HG03520 (cell line): Measurements from ENCODE around the gene KCNIP1.

Experiments
- ATAC-seq: cut with Tn5 transposase; IDR thresholded peaks from one replicate; pipeline ENCODE4 v1.9.1; 2021; ENCODE audit warnings: mild to moderate bottlenecking, moderate library complexity; ENCODE audit not compliant: unreplicated experiment

The KCNIP1 gene

DNA sequence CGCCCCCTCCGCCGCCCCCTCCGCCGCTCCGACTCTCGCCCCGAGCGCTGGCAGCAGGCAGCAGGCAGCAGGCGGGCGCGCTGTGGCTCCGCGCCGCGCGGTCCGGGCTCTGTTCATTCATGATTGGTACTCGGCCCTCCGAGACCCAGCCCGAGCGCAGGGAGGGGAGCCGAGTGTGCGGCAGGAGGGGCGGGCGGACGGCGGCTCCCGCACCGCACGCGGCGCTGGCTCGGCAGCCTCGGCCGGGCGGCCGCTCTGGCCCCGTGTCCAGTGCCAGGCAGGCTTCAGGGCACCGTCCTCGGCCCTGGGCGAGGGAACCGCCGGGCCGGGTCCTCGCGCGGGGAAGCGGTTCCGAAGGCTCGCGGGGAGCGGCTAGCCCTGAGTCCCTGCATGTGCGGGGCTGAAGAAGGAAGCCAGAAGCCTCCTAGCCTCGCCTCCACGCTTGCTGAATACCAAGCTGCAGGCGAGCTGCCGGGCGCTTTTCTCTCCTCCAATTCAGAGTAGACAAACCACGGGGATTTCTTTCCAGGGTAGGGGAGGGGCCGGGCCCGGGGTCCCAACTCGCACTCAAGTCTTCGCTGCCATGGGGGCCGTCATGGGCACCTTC lies at the start of gene KCNIP1:
KCNIP1 (plus strand) TSS at position 31 of the 607 bp plus-strand sequence.
- ATAC-seq = no peak

DNA sequence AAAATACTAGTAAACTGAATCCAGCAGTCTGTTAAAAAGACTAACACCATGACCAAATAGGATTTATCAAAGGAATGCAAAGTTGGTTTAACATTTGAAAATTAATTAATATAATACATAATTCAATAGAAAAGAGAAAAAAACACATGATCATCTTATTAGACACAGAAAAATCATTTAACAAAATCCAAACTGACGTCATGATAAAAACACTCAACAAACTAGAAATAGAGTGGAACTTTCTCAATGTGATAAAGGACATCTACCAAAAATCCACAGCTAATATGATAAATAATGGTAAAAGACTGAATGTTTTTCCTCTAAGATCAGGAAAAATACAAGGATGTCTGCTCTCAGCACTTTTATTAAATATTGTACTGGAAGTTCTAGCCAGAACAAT lies 40.4 kb upstream of the KCNIP1 start:
- no peak for ATAC-seq

DNA sequence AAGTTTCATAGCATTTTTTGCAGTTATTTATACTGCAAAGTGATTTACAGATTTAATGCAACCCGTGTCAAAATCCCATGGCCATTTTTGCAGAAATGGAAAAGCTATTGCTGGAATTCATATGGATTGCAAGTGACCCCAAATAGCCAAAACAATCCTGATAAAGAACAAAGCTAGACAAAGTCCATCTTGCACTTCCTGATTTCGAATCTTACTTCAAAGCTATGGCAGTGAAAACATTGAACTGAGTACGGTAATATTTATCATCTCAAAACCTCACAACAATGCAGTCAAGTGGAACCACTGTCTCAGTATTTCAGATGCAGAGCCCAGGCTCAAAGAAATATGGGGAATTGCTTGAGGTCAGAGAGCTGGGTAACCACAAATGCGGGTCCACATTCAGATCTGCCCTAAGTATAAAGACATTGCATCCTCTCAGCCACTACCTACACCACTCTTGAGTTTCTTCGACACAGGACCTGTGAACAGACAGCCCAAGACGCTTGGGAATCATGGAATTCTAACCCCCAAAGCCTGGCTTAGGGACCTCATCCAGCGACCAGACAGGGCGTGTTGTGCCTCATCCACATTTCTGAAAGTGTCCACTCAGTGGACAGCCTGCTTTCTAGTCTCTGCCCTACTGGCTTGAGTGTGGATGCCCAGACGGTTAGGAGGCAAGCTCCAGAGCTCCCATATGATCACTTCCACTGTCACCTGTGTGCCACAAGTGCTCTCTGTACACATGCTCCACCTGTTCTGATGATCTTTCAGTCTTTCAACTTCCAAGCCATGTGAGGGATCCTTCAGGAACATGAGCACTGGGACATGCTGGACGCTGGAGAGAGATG lies 39.3 kb upstream of the KCNIP1 start:
- no peak for ATAC-seq

DNA sequence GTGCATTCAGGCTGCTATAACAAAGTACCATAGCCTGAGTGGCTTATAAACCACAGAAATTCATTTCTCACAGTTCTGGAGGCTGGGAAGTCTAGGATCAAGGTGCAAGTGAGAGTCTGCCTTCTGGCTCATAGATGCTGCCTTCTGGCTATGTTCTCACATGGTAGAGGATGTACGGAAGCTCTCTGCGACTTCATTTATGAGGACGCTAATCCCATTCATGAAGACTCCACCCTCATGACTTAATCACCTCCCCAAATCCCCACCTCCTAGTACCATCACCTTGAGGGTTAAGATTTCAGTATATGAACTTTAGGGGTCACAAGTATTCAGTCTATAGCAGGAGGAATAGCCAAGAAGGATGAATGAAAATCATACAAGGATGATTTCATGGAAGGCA lies 37.3 kb upstream of the KCNIP1 start:
- no peak for ATAC-seq

DNA sequence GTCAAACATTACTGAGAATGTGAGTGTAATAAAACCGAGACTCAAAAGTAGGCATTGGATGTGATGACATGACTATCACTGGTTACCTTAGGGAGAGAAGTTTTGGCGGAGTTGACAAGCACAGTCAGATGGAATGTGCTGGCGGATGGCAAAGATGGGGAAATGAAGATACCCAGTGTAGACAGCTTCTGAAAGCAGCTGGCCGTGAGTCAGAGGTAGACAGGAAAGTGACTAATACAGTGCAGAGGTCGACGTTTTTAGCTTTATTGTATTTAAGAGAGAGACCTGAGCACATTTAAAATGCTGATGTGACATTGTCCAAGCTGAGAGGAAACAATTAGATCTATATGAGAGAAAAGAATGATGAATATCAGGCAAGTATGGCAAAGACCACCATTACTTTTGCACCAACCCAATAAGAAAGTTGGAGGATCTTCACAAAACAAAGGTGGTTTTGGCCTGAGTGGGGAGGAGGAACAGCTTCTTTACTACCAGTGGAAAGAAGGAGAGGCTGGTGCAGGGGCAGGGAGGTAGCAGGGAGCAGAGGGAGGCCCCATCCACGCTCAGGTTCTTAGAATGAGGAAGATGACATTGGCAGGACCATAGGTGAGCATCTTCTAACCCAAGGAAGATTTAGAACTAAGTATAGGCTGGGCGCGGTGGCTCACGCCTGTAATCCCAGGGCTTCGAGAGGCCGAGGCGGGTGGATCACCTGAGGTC lies 36.7 kb upstream of the KCNIP1 start:
- no peak for ATAC-seq

DNA sequence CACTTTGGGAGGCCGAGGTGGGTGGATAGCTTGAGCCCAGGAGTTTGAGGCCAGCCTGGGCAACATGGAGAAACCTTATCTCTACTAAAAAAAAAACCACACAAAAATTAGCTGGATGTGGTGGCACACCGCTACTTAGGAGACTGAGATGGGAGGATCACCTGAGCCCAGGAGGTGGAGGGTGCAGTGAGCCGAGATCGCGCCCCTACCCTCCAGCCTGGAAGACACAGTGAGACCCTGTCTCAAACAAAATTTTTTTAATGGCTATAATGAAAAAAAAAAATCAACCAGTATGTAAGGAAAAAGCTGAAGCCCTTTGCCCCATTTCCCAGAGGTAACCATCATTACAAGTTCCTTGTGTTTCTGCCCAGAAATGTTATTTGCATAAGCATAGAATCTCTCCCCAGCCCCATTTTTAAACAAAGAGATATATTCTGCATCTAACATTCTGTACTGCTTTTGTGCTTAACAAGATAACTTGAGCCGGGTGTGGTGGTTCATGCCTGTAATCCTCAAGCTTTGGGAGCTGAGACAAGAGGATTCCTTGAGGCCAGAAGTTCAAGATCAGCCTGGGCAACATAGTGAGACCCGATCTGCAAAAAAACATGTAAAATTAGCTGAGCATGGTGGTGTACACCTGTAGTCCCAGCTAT lies 35.1 kb upstream of the KCNIP1 start:
- no peak for ATAC-seq

DNA sequence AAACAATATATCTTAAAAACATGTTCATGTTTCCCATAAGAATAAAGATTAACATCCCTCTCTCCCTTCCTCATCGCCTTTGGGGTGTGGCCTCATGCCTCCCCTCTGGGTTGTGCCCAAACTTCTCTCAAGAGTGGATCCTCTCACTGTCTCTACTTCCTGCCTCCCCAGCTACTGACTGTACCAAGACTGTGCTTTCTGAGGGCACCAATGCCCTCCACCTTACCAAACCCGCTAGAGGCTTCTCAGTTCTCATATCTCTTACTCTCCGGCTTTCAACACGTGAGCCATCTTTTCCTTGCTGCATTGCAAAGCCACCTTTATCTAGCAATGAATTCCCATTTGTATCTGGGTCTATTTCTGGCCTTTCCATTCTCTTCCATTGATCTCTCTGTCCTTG lies 34.4 kb upstream of the KCNIP1 start:
- no peak for ATAC-seq

DNA sequence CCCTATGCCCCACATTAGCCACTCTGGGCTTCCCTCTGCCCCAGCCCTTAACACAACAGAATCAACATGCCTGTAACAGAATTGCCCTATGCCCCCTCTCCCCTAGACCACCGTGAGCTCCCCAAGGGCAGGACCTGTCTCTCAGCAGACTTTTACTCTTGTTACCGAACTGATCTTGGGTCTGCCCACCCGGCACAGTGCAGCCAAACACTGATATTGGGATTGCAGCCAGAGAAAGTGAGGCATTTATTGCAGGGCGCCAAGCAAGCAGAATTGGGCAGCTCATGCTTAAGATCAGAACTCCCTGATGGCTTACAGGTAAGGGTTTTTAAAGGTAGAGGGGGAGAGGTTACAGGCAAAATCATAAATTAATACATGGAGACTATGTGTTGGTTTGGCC lies 33.5 kb upstream of the KCNIP1 start:
- ATAC-seq = no peak

DNA sequence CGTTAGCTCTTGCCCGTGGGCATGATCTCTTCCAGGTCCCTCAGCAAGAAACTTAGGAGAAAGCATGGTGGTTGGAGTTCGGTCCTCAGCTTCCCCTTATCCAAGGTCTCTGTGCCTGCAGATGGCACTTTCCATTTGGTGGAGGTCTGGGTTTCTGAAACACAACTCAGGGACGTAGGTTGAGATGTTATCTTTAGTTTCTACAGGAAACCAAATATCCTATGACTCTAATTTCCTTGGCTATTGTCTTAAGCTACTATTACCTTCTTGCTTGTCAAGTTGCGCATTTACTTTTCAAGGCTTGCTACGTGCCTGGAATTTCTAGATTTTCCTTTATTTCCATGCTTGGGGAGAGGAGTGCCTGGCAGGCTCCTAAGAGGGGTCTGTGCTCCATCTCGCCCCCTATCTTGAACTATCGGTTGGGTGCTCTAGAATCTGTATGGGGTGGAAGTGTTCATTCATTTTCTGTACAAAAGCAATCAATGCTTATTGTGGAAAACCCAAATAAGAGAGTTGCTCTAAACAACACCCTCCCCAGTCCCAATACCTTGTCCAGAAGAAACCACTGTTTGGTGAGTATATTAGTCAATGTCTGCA lies 32.9 kb upstream of the KCNIP1 start:
- ATAC-seq = no peak

DNA sequence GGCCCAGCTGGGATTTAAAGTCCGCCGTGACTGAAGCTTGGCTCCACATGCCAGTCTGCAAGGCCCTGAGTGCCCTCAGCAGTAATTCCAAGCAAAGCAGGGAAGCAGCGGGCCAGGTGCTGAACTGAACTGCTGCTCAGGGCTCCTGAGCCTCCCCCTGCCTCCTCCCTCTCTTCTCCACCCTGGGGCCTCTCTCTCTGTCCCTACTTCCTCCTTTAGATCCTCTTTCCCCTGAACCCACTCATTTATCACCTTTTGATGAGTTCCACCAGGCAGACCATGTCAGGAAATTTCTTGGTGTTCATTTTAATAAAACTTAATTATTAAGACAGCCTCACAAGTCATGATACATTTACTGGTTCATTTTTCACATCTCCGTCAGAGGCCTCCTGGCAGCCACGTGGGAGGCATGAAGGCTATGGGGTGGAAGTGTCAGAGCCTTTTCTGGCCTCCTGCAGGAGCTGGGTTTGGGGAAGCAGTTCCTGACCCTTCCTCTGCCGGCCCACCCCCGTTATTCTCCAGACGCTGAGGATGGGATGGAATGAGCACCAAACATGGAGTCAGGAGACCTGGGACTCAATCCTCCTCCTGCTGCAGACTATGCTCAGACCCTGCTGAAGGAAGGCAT lies 32.2 kb upstream of the KCNIP1 start:
- no peak for ATAC-seq

DNA sequence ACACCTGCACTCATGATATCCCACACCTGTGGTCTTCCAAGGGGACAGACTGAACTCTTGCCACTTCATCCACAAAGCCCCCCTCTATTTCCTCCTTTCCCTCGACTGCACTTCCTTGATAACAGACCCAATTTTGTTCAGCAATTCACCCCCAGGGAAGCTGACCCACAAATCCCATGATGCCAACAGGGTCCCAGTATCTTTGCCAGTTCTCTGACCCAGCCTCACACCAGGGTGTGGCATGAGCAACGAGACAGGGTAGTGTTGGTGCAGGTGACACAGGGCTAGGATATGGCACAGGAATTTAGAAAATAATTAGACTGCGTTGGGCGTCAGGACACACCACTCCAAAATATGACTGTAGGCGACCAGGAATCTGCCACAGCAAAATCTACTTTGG lies 30.2 kb upstream of the KCNIP1 start:
- no peak for ATAC-seq

DNA sequence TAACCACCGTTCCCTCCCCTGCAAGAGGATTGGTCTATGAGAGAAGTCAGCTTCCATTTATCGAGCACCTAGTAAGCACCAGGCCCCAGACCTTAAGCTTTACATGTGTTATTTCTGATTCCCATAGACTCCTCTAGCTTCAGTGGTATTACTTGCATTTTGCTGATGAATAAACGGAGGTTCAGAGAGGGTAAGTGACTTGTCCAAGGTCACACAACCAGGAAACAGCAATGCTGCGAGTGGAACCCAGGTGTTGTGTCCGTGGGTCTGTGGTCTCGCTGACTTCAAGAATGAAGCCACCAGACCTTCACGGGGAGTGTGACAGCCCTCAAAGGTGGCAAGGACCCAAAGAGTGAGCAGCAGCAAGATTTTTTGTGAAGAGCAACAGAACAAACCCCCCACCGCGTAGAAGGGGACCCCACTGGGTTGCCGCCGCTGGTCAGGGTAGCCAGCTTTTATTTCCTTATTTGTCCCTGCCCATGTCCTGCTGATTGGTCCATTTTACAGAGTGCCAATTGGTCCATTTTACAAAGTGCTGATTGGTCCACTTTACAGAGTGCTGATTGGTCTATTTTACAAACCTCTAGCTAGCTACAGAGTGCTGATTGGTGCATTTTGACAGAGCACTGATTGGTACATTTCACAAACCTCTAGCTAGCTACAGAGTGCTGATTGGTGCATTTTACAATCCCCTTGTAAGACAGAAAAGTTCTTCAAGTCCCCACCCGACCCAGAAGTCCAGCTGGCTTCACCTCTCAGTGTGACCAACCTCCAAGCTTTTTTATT lies 29.1 kb upstream of the KCNIP1 start:
- ATAC-seq = no peak

DNA sequence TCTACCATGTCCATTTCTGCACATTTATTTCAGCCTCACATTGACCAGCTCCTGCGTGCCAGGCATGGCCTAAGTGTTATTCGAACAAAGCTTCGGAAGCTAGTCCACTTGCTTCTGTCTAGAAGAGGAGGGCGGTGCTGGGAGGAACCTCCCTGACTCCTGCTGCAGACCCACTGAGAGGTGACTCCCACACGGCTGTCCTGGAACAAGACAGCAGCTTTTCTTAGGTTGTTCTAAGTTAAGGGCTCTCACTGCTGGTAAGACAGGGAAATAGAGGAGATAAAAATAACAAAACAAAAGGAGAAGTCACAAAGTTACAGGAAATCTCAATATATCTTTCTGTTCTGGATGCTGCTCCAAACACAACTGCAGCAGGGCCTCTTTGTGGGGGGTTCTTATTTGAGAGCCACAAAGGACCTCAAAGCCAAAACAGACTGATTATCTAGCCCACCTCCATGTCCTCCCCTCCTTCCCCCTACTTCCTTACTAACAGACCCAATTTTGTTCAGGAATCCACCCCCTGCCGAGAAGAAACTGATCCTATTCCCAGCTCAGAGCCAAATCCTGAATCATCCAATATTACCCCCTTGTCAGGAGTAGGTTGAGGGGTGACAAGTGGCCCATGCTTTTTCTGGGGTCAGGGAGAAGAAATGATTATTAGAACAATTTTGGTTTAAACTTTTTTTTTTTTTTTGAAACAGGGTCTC lies 28.4 kb upstream of the KCNIP1 start:
- no peak for ATAC-seq

DNA sequence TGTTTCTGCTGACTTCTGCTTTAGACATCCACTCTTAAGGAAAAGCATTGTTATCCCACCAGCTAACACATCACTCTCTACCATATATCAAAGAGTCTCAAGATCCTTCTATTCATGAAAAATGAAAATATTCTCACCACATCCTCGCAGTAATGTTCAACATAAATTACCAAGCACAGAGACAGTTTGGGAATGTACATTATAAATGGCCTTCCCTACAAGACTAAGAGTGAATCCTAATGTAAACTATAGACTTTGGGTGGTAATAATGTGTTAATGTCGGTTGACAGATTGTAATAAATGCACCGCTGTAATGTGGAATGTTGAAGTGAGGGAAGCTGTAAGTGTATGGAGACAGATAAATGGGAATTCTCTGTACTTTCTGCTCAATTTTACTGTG lies 27.1 kb upstream of the KCNIP1 start:
- no peak for ATAC-seq

DNA sequence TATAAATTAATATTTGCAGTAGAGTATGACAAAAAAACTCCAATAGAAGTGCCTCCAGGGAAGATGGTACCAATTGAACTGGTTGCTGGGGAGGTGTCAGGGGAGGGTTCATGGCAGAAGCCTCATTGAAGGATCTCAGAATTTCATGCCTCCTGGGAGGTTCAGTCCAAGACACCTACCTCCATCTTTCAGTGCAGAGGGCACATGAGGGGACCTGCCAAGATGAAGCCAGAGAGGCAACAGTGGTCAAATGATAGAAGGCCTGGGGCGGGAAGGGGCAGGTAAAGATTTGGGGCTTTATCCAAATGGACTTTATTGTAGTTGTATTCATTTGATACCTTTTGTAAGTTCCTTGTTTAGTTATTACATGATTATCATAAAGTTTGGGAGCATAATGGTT lies 25.9 kb upstream of the KCNIP1 start:
- no peak for ATAC-seq

DNA sequence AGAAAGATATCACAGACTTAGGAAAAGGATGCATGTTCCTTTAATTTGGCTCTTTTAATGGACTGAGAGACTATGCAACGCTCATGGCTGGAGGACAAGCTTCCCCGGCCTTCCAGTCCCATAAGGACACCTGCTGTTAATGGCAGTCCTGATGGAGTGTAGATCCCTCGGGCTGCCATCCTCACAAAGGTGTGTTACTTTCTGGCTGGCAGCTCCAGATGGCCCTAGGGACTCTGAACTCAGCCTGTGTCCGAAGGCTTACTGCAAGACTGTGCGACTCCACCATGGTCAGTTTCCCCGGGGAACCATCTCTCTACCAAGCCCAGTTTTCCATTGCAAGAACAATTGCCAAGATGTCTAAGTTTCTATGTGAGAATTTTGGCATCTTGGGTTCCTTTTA lies 25.5 kb upstream of the KCNIP1 start:
- no peak for ATAC-seq

DNA sequence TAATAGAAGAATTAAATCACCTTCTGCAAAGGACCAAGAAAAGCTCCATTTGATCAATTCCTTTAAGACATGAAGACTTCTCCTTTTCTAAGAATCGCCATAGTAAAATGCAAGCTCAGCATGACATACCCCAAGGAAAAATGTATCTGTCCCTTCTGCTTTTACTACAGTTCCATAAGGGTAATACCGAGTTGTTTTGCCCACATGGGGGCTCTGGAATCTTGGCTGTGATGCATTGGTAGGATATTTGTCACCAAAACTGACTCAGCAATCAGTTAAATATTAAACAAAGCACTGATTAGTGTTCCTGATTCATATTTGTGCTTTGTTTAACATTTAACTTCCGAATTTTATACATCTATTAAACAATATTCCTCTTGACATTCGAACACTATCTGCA lies 24.3 kb upstream of the KCNIP1 start:
- ATAC-seq = no peak

DNA sequence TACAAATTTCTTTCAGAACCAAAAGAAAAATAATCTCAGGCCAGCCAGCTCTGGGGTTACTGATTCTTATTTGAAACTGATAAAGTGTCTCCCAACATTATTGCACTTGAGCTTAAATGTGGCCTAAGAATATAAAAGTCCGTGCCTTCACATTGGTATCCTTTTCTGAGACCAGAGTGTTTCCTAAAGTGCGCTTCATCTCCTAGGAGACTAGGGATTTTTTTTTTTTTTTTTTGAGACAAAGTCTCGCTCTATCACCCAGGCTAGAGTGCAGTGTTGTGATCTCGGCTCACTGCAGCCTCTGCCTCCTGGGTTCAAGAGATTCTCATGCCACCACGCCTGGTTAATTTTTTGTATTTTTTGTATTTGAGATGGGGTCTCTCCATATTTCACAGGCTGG lies 23.6 kb upstream of the KCNIP1 start:
- no peak for ATAC-seq

DNA sequence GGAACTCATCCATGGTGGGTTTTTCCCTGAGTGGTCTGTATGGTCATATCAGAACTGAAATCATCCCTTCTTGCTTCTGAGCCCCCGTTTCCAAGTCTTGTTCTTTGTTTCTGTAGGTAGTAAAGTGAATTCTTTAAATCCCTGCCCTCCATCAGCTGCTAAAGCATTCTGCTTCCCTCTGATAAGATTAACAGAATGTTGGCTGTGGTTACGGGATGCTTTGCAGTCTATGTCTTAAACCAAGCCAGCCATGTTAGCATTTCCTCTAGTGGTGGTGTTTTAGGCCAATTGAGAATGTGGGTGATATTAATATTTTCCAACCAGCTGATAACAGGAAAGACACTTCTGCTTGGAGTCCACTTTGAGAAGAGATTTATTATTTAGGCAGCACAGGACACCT lies 22.0 kb upstream of the KCNIP1 start:
- ATAC-seq = no peak
